MM.1S (cell line): ENCODE measurements around the gene ZIC5.

Source experiments
- DNase-seq: peaks from one replicate; pipeline ENCODE4 v3.0.0-alpha.2; 2015
- H2AFZ ChIP-seq: fragments of 300-600 bp; sonication (generic); 2 replicates; pipeline ENCODE4 v1.6.0; 2016; ENCODE audit warnings: antibody characterized with exemption, low read length
- H3F3A ChIP-seq: fragments of 300-600 bp; sonication (generic); 2 replicates; pipeline ENCODE4 v1.6.1; 2016; ENCODE audit warnings: mild to moderate bottlenecking, antibody characterized with exemption, low read length, moderate library complexity, mixed read lengths; ENCODE audit not compliant: insufficient read depth
- H3K27ac ChIP-seq: fragments of 300-600 bp; sonication (generic); 2 replicates; pipeline ENCODE4 v1.5.1; 2016; ENCODE audit warnings: mild to moderate bottlenecking, low read length
- H3K27me3 ChIP-seq: fragments of 300-600 bp; sonication (generic); replicated peaks from 2 replicates; pipeline ENCODE4 v1.6.0; 2016; ENCODE audit warnings: low read length; ENCODE audit not compliant: insufficient read depth
- H3K36me3 ChIP-seq: fragments of 300-600 bp; sonication (generic); replicated peaks from 2 replicates; pipeline ENCODE4 v1.6.1; 2016; ENCODE audit warnings: mild to moderate bottlenecking, low read length, mixed read lengths; ENCODE audit not compliant: insufficient read depth
- H3K4me1 ChIP-seq: fragments of 300-600 bp; sonication (generic); 2 replicates; pipeline ENCODE4 v1.6.1; 2016; ENCODE audit warnings: low read length, mixed read lengths
- H3K4me2 ChIP-seq: fragments of 300-600 bp; sonication (generic); 2 replicates; pipeline ENCODE4 v1.6.0; 2016; ENCODE audit warnings: low read depth, low read length
- H3K4me3 ChIP-seq: fragments of 300-600 bp; sonication (generic); 2 replicates; pipeline ENCODE4 v1.5.1; 2016; ENCODE audit warnings: low read length, mixed read lengths
- H3K79me2 ChIP-seq: fragments of 300-600 bp; sonication (generic); 2 replicates; pipeline ENCODE4 v1.6.1; 2016; ENCODE audit warnings: mixed run types, low read length, mixed read lengths
- H3K9ac ChIP-seq: fragments of 300-600 bp; sonication (generic); 2 replicates; pipeline ENCODE4 v1.6.1; 2016; ENCODE audit warnings: low read length, mixed read lengths
- H3K9me2 ChIP-seq: fragments of 300-600 bp; sonication (generic); replicated peaks from 2 replicates; pipeline ENCODE4 v1.6.1; 2016; ENCODE audit warnings: mild to moderate bottlenecking, low read length, mixed read lengths; ENCODE audit not compliant: insufficient read depth
- H3K9me3 ChIP-seq: fragments of 300-600 bp; sonication (generic); replicated peaks from 2 replicates; pipeline ENCODE4 v1.6.1; 2016; ENCODE audit warnings: mild to moderate bottlenecking, low read length, mixed read lengths; ENCODE audit not compliant: insufficient read depth
- H4K20me1 ChIP-seq: fragments of 300-600 bp; sonication (generic); 2 replicates; pipeline ENCODE4 v1.6.1; 2016; ENCODE audit warnings: mild to moderate bottlenecking, low read length, moderate library complexity, mixed read lengths; ENCODE audit not compliant: insufficient read depth
- EZH2 ChIP-seq: fragments of 300-600 bp; sonication (generic); optimal IDR thresholded peaks from 2 replicates; pipeline ENCODE3; 2017; ENCODE audit warnings: low read depth, mild to moderate bottlenecking, antibody characterized with exemption, low read length, mixed read lengths
- EZH2phosphoT487 ChIP-seq: fragments of 300-600 bp; sonication (generic); IDR thresholded peaks from 2 replicates; pipeline ENCODE4 v1.6.1; 2018; ENCODE audit warnings: antibody characterized with exemption, low read length
- TF ChIP-seq, protein P1 (sequence below): fragments of 300-600 bp; sonication (generic); IDR thresholded peaks from 2 replicates; pipeline ENCODE4 v1.5.1; 2016; ENCODE audit warnings: antibody characterized with exemption, low read length, mixed read lengths

Gene ZIC5

DNA sequence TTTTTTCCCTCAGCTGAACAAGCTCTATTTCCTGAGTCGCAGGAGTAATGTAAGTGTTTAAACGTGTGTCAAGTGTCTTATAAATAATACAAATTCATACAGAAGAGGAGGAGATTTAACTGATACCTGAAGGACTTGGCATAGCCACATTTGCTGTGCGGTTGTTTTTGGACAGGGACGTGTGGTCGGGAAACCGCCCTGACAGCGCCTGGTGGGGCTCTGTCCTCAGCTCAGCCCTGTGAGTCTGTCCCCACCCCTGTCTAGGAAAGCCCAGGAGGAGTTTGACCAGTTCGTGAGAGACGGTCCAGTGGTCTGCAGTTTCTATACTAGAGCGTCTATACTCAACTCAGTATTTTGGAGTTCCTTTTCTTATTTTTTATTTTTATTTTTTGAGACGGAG, 26.7 kb upstream of the ZIC5 start:
- Histone ChIP-seq H3K4me2 (no peak overlapping the region), H2AFZ (no peak overlapping the region), H3K4me1 (no peaks in the 10 kb centered on the region), H3K9me2 (no peaks in the 10 kb centered on the region), H3K79me2 (no peaks in the 10 kb centered on the region), H3F3A (no peaks in the 10 kb centered on the region), H4K20me1 (no peaks in the 10 kb centered on the region), H3K27ac (no peak overlapping the region), H3K36me3 (no peaks in the 10 kb centered on the region), H3K27me3 (no peaks in the 10 kb centered on the region), H3K9ac (no peak overlapping the region), H3K9me3 (no peaks in the 10 kb centered on the region), H3K4me3 (no peak overlapping the region)
- TF ChIP-seq, protein P1, sequence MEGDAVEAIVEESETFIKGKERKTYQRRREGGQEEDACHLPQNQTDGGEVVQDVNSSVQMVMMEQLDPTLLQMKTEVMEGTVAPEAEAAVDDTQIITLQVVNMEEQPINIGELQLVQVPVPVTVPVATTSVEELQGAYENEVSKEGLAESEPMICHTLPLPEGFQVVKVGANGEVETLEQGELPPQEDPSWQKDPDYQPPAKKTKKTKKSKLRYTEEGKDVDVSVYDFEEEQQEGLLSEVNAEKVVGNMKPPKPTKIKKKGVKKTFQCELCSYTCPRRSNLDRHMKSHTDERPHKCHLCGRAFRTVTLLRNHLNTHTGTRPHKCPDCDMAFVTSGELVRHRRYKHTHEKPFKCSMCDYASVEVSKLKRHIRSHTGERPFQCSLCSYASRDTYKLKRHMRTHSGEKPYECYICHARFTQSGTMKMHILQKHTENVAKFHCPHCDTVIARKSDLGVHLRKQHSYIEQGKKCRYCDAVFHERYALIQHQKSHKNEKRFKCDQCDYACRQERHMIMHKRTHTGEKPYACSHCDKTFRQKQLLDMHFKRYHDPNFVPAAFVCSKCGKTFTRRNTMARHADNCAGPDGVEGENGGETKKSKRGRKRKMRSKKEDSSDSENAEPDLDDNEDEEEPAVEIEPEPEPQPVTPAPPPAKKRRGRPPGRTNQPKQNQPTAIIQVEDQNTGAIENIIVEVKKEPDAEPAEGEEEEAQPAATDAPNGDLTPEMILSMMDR: no peak
- no peak for TF ChIP-seq EZH2
- TF ChIP-seq EZH2phosphoT487: no peak
- no peak for DNase-seq

GRCh38 chr13:99997702-99998214, 26.2 kb upstream of the ZIC5 start:
- Histone ChIP-seq H3K4me2 (no peak overlapping the region), H3K9me2 (no peaks in the 10 kb centered on the region), H3K27me3 (no peaks in the 10 kb centered on the region), H3K9ac (no peak overlapping the region), H3K9me3 (no peaks in the 10 kb centered on the region), H3F3A (no peaks in the 10 kb centered on the region), H4K20me1 (no peaks in the 10 kb centered on the region), H3K36me3 (no peaks in the 10 kb centered on the region), H3K4me1 (no peaks in the 10 kb centered on the region), H2AFZ (no peak overlapping the region), H3K27ac (no peak overlapping the region), H3K79me2 (no peaks in the 10 kb centered on the region), H3K4me3 (no peak overlapping the region)
- DNase-seq: no peak
- TF ChIP-seq EZH2 (no peak), EZH2phosphoT487 (no peak)
- TF ChIP-seq, protein P1: no peak

DNA sequence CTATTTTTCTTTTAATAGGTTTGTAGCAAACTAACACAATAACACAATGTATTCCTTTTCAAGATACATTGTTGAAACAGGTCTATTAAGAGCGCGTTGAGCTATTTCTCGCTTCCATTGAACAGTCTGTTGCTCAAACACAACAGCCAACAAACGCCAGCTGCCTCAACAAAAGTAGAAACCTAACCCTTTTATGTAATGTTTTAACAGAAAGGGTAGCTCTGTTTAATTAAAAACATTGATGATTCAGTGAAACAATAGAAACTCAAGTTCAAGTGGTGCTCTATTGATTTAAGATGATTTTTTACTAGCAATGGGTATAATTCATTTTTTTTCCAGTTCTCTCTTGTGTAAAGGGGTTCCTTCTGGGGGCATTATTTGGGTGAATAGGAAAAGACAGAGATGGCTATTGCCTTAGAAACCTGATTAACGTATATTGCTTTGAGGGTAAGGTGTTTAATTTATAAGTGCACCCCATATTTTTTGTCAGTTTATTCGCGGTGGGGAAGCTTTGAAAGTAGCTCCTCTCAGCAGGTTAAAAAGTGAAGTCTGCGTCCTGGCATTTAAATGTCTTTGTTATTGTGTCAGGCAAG, 24.9 kb upstream of the ZIC5 start:
- no peaks in the 10 kb centered on the region for H3K36me3 ChIP-seq
- TF ChIP-seq, protein P1: no peak
- TF ChIP-seq EZH2 (no peak), EZH2phosphoT487 (no peak)
- no peaks in the 10 kb centered on the region for H3K27me3 ChIP-seq
- H4K20me1 ChIP-seq: no peaks in the 10 kb centered on the region
- DNase-seq: no peak
- H3K27ac ChIP-seq: no peak overlapping the region
- H3K79me2 ChIP-seq: no peaks in the 10 kb centered on the region
- no peak overlapping the region for H2AFZ ChIP-seq
- H3F3A ChIP-seq: no peaks in the 10 kb centered on the region
- H3K4me2 ChIP-seq: no peak overlapping the region
- H3K9ac ChIP-seq: no peak overlapping the region
- no peaks in the 10 kb centered on the region for H3K9me3 ChIP-seq
- no peaks in the 10 kb centered on the region for H3K4me1 ChIP-seq
- no peaks in the 10 kb centered on the region for H3K9me2 ChIP-seq
- no peak overlapping the region for H3K4me3 ChIP-seq
